Fibroblast of villous mesenchyme (primary cell): ENCODE results near the gene PACSIN1. TPM values are rescaled to one million over a fixed set of nuclear protein-coding genes. Genes with fewer than 3 reads are reported as not detected.

Experiments used
- DNase-seq: peaks from one replicate; pipeline ENCODE4 v3.0.0-alpha.2; 2010; ENCODE audit warnings: low read depth
- H3K4me3 ChIP-seq: 2 replicates; pipeline ENCODE4 v1.5.1; 2011; ENCODE audit warnings: low read depth, mild to moderate bottlenecking, low read length
- CTCF ChIP-seq: IDR thresholded peaks from 2 replicates; pipeline ENCODE4 v1.5.1; 2012; ENCODE audit warnings: low read depth, mild to moderate bottlenecking, low read length; ENCODE audit not compliant: insufficient read depth
- total RNA-seq: library from RNA; depleted of rRNA; stranded (reverse); fragments of >200 nt; gene quantifications from 2 replicates; pipeline ENCODE4 v1.2.3, GENCODE V29; 2012

PACSIN1 gene
- total RNA-seq, 1 donor: under 0.01 TPM

DNA sequence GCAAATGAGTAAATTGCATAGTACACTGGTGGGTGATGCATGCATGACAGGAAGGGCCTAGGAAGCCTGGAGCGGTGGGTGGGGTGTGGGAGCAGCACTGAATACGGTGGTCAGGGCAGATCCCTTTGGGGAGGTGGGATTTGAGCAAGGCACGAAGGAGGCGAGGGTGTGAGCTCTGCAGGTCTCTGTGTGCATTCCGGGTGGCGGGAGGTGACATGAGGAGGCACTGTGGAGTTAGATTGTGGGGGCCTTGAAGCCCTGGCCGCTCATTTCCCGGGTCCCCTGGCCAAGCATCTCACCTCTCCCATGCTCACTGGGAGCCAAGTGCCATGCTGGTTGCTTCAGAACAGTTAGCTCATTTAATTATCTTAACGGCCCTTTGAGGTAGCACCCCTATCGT, 96.5 kb downstream of the PACSIN1 start:
- TF ChIP-seq CTCF: no peak
- DNase-seq: no peak
- no peak overlapping the region for H3K4me3 ChIP-seq

GRCh38 chr6:34562861-34563512, 97.1 kb downstream of the PACSIN1 start:
- no peak overlapping the region for H3K4me3 ChIP-seq
- no peak for DNase-seq
- no peak for TF ChIP-seq CTCF

DNA sequence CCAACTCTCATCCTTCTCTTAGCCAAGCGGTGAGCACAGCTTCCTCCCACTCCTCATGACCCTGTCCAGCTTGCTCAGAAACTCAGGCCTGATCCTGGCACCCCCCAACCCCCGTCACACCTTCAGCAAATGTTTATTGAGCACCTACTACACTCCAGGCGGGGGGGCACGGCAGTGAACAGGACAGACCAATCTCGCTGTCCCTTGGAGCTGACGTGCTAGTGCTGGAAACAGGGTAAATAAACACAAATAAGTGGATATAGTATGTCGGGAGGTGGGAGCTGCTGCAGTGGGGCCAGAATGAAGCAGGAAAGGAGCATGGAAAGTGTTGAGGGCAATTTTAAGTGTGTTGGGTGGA, 97.6 kb downstream of the PACSIN1 start:
- no peak for DNase-seq
- H3K4me3 ChIP-seq: no peak overlapping the region
- no peak for TF ChIP-seq CTCF

DNA sequence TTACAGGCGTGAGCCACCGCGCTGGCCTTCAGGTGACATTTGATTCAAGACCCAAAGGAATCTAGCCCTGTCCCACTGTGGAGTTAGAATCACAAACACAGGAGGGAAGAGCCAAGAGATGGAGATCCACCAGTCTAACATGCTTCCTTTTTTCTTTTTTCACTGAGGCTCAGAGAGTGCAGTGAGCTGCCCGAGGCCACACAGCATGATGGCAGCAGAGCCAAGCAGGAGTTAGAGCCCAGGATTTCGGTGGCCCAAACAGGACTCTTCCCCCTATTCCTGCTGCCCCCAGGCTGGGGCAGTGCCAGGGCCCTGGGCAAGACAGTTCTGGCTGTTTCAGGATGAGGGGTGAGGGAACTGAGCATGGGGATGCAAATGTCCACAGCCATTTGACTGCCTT, 98.3 kb downstream of the PACSIN1 start:
- DNase-seq: no peak
- no peak for TF ChIP-seq CTCF
- no peak overlapping the region for H3K4me3 ChIP-seq

GRCh38 chr6:34565722-34566137, 99.9 kb downstream of the PACSIN1 start:
- DNase-seq: no peak
- no peak overlapping the region for H3K4me3 ChIP-seq
- no peak for TF ChIP-seq CTCF

- no peak for TF ChIP-seq CTCF
- H3K4me3 ChIP-seq: no peak overlapping the region
- DNase-seq: no peak
Observed at GRCh38 chr6:34566830-34567546, 101.1 kb downstream of the PACSIN1 start.
